Mucosa of gallbladder (tissue), 1 donor: ENCODE measurements around the gene EIF4H. TPM values are rescaled to one million over a fixed set of nuclear protein-coding genes. Genes with fewer than 3 reads are reported as not detected.
"Not testable (repeated sequence)": the region's sequence is repeated elsewhere in the genome, so short reads cannot be mapped to it uniquely, and the experiment has no call there.

Experiments
- DNase-seq: peaks from one replicate; pipeline ENCODE4 v3.0.0-alpha.2; 2020; ENCODE audit warnings: low spot score
- total RNA-seq: library from RNA; stranded (reverse); gene quantifications from one replicate; pipeline ENCODE4 v1.2.1, GENCODE V29; 2021
- donor health status: DM: no; HTN: no; CAD: no.

The EIF4H gene
- total RNA-seq, 1 donor from 2014 or later: 210 TPM

DNA sequence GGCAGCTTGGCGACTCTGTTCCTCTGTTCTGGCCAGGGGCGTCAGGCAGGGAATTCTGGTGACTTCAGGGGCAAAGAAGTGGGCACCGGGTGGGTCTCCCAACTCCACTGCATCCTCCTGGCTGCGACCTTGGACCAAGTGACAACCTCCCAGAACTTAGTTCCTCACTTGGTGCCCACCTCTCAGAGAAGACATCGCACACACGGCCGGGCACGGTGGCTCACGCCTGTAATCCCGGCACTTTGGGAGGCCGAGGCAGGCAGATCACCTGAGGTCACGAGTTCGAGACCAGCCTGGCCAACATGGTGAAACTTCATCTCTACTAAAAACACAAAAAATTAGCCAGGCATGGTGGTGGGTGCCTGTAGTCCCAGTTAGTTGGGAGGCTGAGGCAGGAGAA, 50.8 kb downstream of the EIF4H start:
- DNase-seq: not testable (repeated sequence)

- no peak for DNase-seq
Observed at GRCh38 chr7:74225400-74225799, 51.2 kb downstream of the EIF4H start.

DNA sequence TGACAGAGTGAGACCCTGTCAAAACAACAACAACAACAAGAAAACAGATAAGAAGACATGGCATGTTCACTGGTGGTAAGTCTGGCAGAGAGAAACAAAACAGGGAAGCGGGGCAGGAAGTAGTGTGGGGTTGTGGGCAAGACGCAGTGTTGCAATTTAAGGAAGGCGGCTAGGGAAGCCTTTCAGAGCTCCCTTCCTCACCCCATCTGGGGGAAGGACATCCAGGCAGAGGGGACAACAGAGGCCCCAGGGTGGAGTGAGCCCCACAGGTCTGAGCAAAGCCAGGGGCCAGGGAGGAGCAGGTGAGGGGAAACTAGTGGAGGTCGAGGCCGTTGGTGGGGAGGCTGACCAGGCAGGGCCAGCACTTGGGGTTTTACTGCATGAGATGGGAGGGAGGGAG, 52.5 kb downstream of the EIF4H start:
- DNase-seq: no peak

GRCh38 chr7:74228951-74229900, 55.1 kb downstream of the EIF4H start:
- no peak for DNase-seq

DNA sequence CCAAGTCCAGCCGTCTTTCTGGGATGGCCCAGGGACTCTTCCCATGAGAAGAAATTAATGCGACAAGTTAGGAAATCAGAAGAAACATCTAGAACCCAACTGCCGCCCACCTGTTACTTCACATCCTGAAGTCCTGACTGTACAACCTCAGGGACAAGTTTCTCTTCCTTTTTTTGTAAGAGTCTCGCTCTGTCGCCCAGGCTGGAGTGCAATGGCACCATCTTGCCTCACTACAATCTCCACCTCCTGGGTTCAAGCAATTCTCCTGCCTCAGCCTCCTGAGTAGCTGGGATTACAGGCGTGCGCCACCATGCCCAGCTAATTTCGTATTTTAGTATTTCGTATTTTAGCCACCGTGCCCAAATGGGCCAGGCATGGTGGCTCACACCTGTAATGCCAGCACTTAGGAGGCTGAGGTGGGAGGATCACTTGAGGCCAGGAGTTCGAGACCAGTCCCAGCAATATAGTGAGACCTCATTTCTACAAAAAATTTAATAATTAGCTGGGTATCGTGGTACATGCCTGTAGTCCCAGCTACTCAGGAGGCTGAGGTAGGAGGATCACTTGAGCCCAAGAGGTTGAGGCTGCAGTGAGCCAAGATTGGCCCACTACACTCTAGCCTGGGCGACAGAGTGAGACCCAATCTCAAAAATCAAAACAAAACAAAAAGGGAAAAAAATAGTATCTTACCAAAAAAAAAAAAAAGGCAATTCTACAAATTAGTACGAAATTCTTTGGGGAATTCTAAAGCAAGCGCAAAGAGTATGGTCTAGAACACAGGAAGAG, 56.5 kb downstream of the EIF4H start:
- no peak for DNase-seq

DNA sequence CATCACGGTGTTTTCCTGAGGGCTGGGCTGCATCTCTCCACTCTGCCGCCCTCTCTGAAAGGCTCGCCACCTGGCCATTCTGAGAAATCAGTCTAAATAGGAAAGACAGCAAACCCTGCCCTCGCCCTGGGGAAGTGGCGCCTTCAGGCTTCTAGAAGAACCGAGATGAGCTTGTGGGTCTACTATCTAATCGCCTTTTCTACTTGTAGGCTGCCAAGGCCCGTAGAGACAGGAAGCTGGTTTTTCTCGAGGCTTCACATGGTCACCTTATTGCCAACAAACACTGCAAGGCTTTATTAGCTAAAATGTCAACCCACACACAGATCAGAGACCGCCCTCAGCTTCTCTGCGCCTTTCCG, 57.1 kb downstream of the EIF4H start:
- DNase-seq: no peak

- DNase-seq: no peak
Observed at GRCh38 chr7:74233655-74234285, 59.6 kb downstream of the EIF4H start.

- no peak for DNase-seq
Observed at GRCh38 chr7:74235518-74236268, 61.5 kb downstream of the EIF4H start.

DNA sequence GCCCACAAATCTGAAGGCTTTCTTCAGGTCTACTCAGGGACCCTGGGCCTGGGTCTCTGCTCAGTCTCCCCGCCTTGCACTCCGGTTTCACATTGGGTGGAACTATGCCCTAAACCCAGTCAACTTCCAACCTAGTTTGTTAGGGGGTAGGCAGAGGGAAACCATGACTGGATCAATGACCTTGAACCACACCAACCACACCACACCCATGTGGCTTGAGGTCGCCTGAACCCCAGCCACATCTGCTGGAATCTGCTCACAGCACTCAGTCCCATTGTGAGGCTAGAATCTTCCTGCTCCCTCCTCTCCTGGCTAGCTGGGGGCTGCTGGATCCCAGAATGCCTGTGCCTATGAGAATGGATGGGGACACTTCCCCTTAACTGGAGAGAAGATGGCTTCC, 62.1 kb downstream of the EIF4H start:
- no peak for DNase-seq

DNA sequence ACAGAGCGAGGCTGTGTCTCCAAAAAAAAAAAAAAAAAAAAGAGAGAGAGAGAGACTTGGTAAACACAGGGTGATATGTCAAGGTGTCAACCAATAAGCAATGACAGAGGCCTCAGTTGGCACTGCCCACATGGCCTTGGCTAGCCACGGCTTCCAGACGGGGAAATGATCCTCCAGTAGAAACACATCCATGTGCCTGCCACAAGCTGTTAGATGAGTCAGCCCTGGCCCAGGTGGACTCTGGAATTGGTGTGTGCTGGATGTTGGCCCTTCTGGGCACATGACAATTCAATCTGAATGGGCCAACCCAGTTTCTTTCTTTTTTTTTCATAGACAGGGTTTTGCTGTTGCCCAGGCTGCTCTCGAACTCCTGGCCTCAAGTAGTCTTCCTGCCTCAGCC, 66.3 kb downstream of the EIF4H start:
- peak; percentile 86 for DNase-seq

DNA sequence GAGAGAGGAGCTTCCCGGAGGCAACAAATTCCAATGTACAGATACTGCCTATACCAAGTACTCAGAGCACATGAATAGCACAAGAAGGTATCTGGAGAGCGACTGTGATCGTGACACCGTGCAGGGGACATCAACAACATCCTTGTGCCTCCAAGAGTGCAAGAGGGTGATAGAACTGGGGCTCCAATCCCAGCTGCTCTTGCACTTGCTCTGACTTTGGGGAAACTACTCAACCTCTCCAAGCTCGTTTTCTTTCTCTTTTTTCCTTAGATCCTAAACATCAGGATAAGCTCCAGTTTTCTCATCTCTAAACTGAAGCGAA, 67.9 kb downstream of the EIF4H start:
- DNase-seq: no peak

- DNase-seq: no peak
Observed at GRCh38 chr7:74246497-74246896, 72.3 kb downstream of the EIF4H start.

Other genes with a start within 250 kb of the EIF4H start
- 70.3 TPM for gene ELN, start 146.2 kb upstream of the EIF4H start, total RNA-seq
- gene LIMK1, start 90.6 kb upstream of the EIF4H start, total RNA-seq: 26.9 TPM
- gene LAT2, start 35.6 kb downstream of the EIF4H start, total RNA-seq: 25.1 TPM
- gene RFC2, start 80.0 kb downstream of the EIF4H start, total RNA-seq: 19.6 TPM
- gene CLIP2, start 115.1 kb downstream of the EIF4H start, total RNA-seq: 71.7 TPM